HG03354 (cell line): Measurements from ENCODE around the gene COCH.
A peak's percentile ranks its signal among the peaks of the same experiment; 100 is the strongest.

Source experiments
- ATAC-seq: cut with Tn5 transposase; IDR thresholded peaks from one replicate; pipeline ENCODE4 v1.9.1; 2021; ENCODE audit warnings: mild to moderate bottlenecking; ENCODE audit not compliant: unreplicated experiment, poor library complexity, severe bottlenecking

Gene COCH

GRCh38 chr14:30874120-30874998 is at the start of gene COCH:
Gene COCH, plus strand, starts transcription at chr14:30874559. Its CDS starts 380 bp downstream, at chr14:30874939.
- peak; percentile 80 for ATAC-seq

DNA sequence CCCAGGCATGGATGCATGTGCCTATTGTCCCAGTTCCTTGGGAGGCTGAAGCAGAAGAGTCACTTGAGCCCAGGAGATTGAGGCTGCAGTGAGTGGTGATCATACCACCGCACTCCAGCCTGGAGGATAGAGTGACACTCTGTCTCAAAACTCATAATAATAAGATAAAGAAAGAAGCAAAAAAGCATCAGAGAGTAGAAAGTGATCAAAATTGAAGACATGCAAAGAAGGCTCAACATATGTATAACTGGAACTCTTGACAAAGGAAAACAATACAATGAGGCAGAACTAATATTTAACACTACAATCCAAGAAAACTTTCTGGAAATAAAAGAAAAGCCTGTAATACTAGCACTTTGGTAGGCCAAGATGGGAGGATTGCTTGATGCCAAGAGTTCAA is 48.3 kb upstream of the COCH start:
- no peak for ATAC-seq

GRCh38 chr14:30829853-30830252 is 44.5 kb upstream of the COCH start:
- ATAC-seq, result no peak

DNA sequence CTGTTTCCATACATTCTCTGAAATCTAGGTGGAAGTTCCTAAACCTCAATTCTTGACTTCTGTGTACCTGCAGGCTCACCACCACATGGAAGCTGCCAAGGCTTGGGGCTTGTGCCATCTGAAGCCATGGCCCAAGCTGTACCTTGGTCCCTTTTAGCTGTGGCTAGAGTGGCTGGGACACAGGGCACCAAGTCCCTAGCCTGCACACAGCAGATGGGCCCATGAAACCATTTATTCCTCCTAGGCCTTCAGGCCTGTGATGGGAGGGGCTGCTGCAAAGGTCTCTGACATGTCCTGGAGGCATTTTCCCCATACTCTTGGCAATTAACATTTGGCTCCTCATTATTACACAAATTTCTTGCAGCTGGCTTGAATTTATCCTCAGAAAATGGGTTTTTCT is 40.0 kb upstream of the COCH start:
- ATAC-seq, result no peak

GRCh38 chr14:30838351-30838750 is 36.0 kb upstream of the COCH start:
- no peak for ATAC-seq

- ATAC-seq, result no peak
Measured at GRCh38 chr14:30840086-30840779, 34.1 kb upstream of the COCH start.

DNA sequence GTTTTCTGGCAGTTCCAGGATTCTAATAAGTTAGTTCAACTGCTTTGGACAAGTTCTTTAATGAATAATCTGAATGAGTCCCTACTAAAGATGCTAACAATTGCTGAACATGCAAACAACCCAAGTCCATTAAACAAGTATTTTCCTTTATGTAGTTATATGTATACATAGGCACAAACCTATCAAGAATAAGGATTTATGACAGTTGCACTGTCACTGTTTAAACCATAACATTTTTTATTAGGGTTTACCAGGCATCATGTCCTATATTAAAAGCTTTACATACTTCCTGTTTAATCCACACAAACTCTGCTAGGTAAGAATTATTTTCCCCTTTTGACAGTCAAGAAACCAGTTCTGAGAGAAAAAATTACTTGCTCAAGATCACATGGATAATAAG is 31.9 kb upstream of the COCH start:
- no peak for ATAC-seq

- ATAC-seq, result no peak
Measured at GRCh38 chr14:30848449-30849240, 25.7 kb upstream of the COCH start.

GRCh38 chr14:30849354-30849753 is 25.0 kb upstream of the COCH start:
- peak; percentile 92 for ATAC-seq

DNA sequence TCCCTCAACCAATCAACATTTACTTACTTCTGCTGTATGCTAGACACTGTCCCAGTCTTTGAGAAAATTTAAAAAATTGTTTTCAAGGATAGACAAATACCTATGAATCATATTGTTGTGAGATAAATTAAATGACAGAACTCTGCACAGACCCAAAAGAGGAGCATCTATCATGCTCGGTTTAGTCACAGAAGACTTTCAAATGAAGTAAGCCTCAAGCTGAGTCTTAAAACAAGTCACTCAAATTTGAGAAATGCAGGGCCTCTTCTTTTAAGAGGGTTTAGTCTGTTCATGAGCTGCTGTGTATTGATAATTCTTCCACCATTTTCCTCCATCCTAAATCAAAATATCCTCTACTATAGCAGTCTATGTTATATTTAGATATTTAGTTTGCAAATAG is 24.4 kb upstream of the COCH start:
- ATAC-seq, result no peak

- no peak for ATAC-seq
Measured at GRCh38 chr14:30853946-30854345, 20.4 kb upstream of the COCH start.

DNA sequence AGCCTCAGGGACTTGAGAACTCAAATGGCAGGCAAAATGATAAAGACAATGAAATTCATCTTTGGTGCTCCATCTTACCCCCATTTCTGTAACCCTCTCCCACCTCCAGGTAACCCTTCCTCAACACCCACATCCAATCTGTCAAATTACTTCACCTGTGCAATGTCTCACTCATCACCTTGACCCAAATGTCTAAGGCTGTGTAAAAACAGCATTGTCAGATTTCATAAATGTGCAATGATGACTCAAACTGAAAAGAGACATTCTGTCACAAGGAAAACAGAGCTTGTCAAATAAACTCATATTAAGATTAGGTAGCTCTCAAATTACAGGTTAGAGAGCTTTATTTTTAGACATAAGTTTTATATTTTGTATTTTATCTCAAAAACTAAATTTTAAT is 19.9 kb upstream of the COCH start:
- no peak for ATAC-seq

GRCh38 chr14:30855345-30856037 is 18.9 kb upstream of the COCH start:
- peak; percentile 53 for ATAC-seq

- ATAC-seq, result no peak
Measured at GRCh38 chr14:30861200-30861599, 13.2 kb upstream of the COCH start.

DNA sequence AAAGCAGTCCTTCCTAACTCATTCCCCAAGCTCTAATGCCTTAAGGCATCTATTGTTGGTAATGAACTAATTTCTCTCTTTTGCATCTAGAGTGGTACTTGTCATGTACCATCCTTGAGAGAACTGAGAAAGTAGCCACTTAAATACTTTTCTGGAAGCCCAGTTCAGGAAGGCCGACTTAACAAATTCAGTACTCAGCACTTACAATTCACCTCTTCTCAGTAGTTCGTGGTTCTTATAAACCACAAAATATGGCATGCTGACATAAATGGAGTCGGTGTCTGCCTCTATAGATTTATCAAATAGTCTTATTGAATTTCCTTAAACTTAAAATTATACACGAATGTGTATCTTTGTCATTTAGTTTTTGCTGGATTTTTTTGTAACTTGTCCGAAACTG is 9.4 kb upstream of the COCH start:
- ATAC-seq, result no peak

- no peak for ATAC-seq
Measured at GRCh38 chr14:30868736-30869135, 5.6 kb upstream of the COCH start.

- no peak for ATAC-seq
Measured at GRCh38 chr14:30869551-30870155, 4.7 kb upstream of the COCH start.

- ATAC-seq, result no peak
Measured at GRCh38 chr14:30872602-30873001, 1.8 kb upstream of the COCH start.

- ATAC-seq, result peak; percentile 1
Measured at GRCh38 chr14:30873308-30874119, 845 bp upstream of the COCH start.
